Activated CD8-positive, alpha-beta T cell treated with anti-CD3 and anti-CD28 coated beads for 36 hours (primary cell): ENCODE measurements around the gene ID1. TPM values are rescaled to one million over a fixed set of nuclear protein-coding genes. Genes with fewer than 3 reads are reported as not detected.

Experiments
- ATAC-seq: fragments of 200-7000 bp; cut with Tn5 transposase; one replicate; pipeline ENCODE4 v1.10.0; 2021; ENCODE audit warnings: mild to moderate bottlenecking, moderate library complexity
- CTCF ChIA-PET: fragments of 350-600 bp; sonication (Branson Sonifier 250); formaldehyde crosslinking; loops from one replicate; lab custom pipeline; 2021; ENCODE audit warnings: antibody characterized with exemption; lab: Charles Lee
- POLR2A ChIA-PET: fragments of 350-600 bp; sonication (Branson Sonifier 250); formaldehyde crosslinking; loops from one replicate; lab custom pipeline; 2021; ENCODE audit warnings: antibody characterized with exemption; lab: Charles Lee
- DNase-seq: peaks from one replicate; pipeline ENCODE4 v3.0.0-alpha.2; 2020
- H3K27ac Mint-ChIP-seq: one replicate; pipeline ENCODE4 v1.8.0; 2021; ENCODE audit warnings: mild to moderate bottlenecking, mixed read lengths
- H3K27me3 Mint-ChIP-seq: one replicate; pipeline ENCODE4 v1.8.0; 2021; ENCODE audit warnings: mixed read lengths
- H3K36me3 Mint-ChIP-seq: one replicate; pipeline ENCODE4 v1.8.0; 2021; ENCODE audit warnings: low read depth, mixed read lengths
- H3K4me1 Mint-ChIP-seq: one replicate; pipeline ENCODE4 v1.8.0; 2021; ENCODE audit warnings: low read depth, mixed read lengths
- H3K4me3 Mint-ChIP-seq: one replicate; pipeline ENCODE4 v1.8.0; 2021; ENCODE audit warnings: mild to moderate bottlenecking, moderate library complexity, mixed read lengths
- H3K9me3 Mint-ChIP-seq: one replicate; pipeline ENCODE4 v1.8.0; 2021; ENCODE audit warnings: mixed read lengths
- CTCF ChIP-seq: fragments of 200-600 bp; IDR thresholded peaks from one replicate; pipeline ENCODE4 v1.8.0; 2022; ENCODE audit warnings: antibody characterized with exemption, mild to moderate bottlenecking
- intact Hi-C: fragments of 100-400 bp; cut with micrococcal nuclease; formaldehyde crosslinking; loops from one replicate; pipeline ENCODE4 v1.10.0; 2022
- total RNA-seq, 2 experiments: library from RNA; stranded (reverse); gene quantifications; one replicate each; pipeline ENCODE4 v1.2.3, GENCODE V29; 2021

Gene ID1
- total RNA-seq, 2 experiments from 2014 or later = 0.41 to 0.54 TPM

- Mint-ChIP-seq H3K36me3 (no peaks in the 10 kb centered on the region), H3K4me1 (peaks cover 14% of the 10 kb centered on the region), H3K27me3 (peaks cover 4% of the 10 kb centered on the region), H3K27ac (no peak overlapping the region), H3K4me3 (no peak overlapping the region), H3K9me3 (no peaks in the 10 kb centered on the region)
- ATAC-seq (no peak), DNase-seq (no peak)
- POLR2A ChIA-PET = no interaction called here
- intact Hi-C loops = no loop called here
- CTCF ChIA-PET = interaction anchor here (4.4 kb wide), 1 partner anchor 85 kb away, joined by 25 read pairs; no protein-coding TSS in a partner anchor
- TF ChIP-seq CTCF = no peak
Measured at GRCh38 chr20:31638317-31638716, 33.2 kb downstream of the ID1 start.

- ATAC-seq = no peak
- no peak for TF ChIP-seq CTCF
- Mint-ChIP-seq H3K36me3 (no peaks in the 10 kb centered on the region), H3K9me3 (no peaks in the 10 kb centered on the region), H3K4me1 (peaks cover 17% of the 10 kb centered on the region), H3K27ac (no peak overlapping the region), H3K4me3 (no peak overlapping the region), H3K27me3 (peaks cover 4% of the 10 kb centered on the region)
- CTCF ChIA-PET = interaction anchor here (1.2 to 4.4 kb wide), 2 partner anchors 22 to 85 kb away, joined by 3 to 25 read pairs; no protein-coding TSS in a partner anchor
- no peak for DNase-seq
- POLR2A ChIA-PET = no interaction called here
- intact Hi-C loops = no loop called here
Measured at GRCh38 chr20:31638816-31639215, 33.7 kb downstream of the ID1 start.

- H3K4me1 Mint-ChIP-seq = peaks cover 17% of the 10 kb centered on the region
- no peaks in the 10 kb centered on the region for H3K9me3 Mint-ChIP-seq
- peaks cover 6% of the 10 kb centered on the region for H3K27me3 Mint-ChIP-seq
- ChIA-PET CTCF (interaction anchor here (0.7 to 4.4 kb wide), 6 partner anchors 21 to 87 kb away, joined by 3 to 25 read pairs (median 4); no protein-coding TSS in a partner anchor), POLR2A (interaction anchor here (1.6 kb wide), 1 partner anchor 13 kb away, joined by 4 read pairs; no protein-coding TSS in a partner anchor)
- H3K27ac Mint-ChIP-seq = no peak overlapping the region
- no peak for TF ChIP-seq CTCF
- intact Hi-C loops = no loop called here
- DNase-seq = no peak
- no peaks in the 10 kb centered on the region for H3K36me3 Mint-ChIP-seq
- no peak for ATAC-seq
- no peak overlapping the region for H3K4me3 Mint-ChIP-seq
Measured at GRCh38 chr20:31640259-31640658, 35.2 kb downstream of the ID1 start.

- DNase-seq (peak; percentile 52), ATAC-seq (peak; percentile 91)
- Mint-ChIP-seq H3K9me3 (no peaks in the 10 kb centered on the region), H3K4me1 (peaks cover 17% of the 10 kb centered on the region), H3K27me3 (peaks cover 6% of the 10 kb centered on the region), H3K36me3 (no peaks in the 10 kb centered on the region), H3K27ac (no peak overlapping the region), H3K4me3 (no peak overlapping the region)
- CTCF ChIA-PET = interaction anchor here (0.7 to 4.4 kb wide), 5 partner anchors 9 to 82 kb away, joined by 3 to 25 read pairs (median 4); no protein-coding TSS in a partner anchor
- TF ChIP-seq CTCF = no peak
- intact Hi-C loops = no loop called here
- POLR2A ChIA-PET = interaction anchor here (1.3 kb wide), 1 partner anchor 9 kb away, joined by 3 read pairs; no protein-coding TSS in a partner anchor
Measured at GRCh38 chr20:31641391-31641790, 36.3 kb downstream of the ID1 start.

GRCh38 chr20:31642837-31643236 lies 37.7 kb downstream of the ID1 start:
- Mint-ChIP-seq H3K4me1 (peaks cover 17% of the 10 kb centered on the region), H3K36me3 (no peaks in the 10 kb centered on the region), H3K4me3 (no peak overlapping the region), H3K27ac (no peak overlapping the region), H3K27me3 (peaks cover 6% of the 10 kb centered on the region), H3K9me3 (no peaks in the 10 kb centered on the region)
- CTCF ChIA-PET = interaction anchor here (1.0 to 3.2 kb wide), 4 partner anchors 9 to 81 kb away, joined by 3 to 17 read pairs (median 6); partner anchors contain the start of gene BCL2L1
- DNase-seq = no peak
- ATAC-seq = no peak
- TF ChIP-seq CTCF = no peak
- POLR2A ChIA-PET = no interaction called here
- intact Hi-C loops = no loop called here
